NCI-H460 (cell line): Measurements from ENCODE around the gene FARSA. TPM values are rescaled to one million over a fixed set of nuclear protein-coding genes. Genes with fewer than 3 reads are reported as not detected.
"Not testable (repeated sequence)": the region's sequence is repeated elsewhere in the genome, so short reads cannot be mapped to it uniquely, and the experiment has no call there.

ENCODE experiments used
- DNase-seq: peaks from one replicate; pipeline ENCODE4 v3.0.0-alpha.2; 2016; ENCODE audit warnings: low read depth; ENCODE audit errors: extremely low read depth
- polyA plus RNA-seq: library from polyadenylated mRNA; depleted of rRNA; stranded (reverse); fragments of >200 nt; gene quantifications from 2 replicates; pipeline ENCODE4 v1.2.3, GENCODE V29; 2014; cell fraction: nucleus; rRNA removed
- total RNA-seq: library from RNA; depleted of rRNA; stranded (reverse); fragments of >200 nt; shearing (Covaris generic); gene quantifications from 2 replicates; pipeline ENCODE4 v1.2.3, GENCODE V29; 2014; rRNA removed

The FARSA gene
- total RNA-seq, result 45.7 and 46.9 TPM in 2 replicates
- 65.3 and 79.0 TPM in 2 replicates for polyA plus RNA-seq

DNA sequence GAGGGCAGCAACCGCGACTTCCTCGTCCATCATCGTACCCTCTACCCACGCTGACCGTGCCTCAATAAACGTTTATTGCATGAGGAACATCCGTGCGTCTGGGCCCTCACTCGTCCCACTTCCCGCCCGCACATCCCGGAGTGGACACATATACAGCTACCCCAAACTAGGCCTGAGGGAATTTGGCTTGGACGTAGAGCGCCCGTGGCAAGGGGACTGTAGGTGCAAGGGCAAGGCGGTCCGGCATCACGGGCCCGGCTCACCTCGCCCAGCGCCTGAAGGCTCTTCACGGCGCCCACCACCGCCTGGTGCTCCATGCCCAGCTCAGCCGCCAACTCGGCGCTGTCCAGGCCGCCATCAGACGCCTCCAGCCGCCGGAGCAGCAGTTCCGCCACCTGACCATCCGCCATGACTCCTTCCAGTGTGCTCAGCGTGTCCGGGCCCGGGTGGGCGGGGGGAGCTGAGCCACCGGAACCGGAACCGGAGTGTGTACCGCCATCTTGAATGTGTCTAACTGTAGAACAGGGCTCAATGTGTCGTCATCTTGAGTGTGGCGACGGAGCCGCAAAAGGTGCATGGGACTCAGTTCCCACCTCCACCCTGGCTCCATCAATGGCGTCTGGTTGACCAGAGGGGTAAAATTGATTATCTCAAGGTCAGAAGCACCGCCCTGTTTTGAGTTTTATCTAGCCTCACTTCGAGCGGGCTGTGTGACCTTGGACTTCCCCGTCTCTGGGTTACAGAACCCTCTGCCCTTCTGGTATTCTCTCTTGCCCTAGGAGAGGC lies at the start of gene FARSA:
Gene FARSA, minus strand, starts transcription at position 425 of the 786 bp plus-strand sequence. Its CDS starts 15 bp downstream, at position 410.
- DNase-seq, result peak; percentile 83

- no peak for DNase-seq
These were observed 49.6 kb upstream of the FARSA start for GRCh38 chr19:12983091-12983490.

- no peak for DNase-seq
These were observed 49.1 kb upstream of the FARSA start for GRCh38 chr19:12982648-12983047.

GRCh38 chr19:12979974-12980373 lies 46.5 kb upstream of the FARSA start:
- no peak for DNase-seq

- DNase-seq, result not testable (repeated sequence)
These were observed 42.6 kb upstream of the FARSA start for GRCh38 chr19:12976109-12976508.

GRCh38 chr19:12975221-12975741 lies 41.8 kb upstream of the FARSA start:
- no peak for DNase-seq

DNA sequence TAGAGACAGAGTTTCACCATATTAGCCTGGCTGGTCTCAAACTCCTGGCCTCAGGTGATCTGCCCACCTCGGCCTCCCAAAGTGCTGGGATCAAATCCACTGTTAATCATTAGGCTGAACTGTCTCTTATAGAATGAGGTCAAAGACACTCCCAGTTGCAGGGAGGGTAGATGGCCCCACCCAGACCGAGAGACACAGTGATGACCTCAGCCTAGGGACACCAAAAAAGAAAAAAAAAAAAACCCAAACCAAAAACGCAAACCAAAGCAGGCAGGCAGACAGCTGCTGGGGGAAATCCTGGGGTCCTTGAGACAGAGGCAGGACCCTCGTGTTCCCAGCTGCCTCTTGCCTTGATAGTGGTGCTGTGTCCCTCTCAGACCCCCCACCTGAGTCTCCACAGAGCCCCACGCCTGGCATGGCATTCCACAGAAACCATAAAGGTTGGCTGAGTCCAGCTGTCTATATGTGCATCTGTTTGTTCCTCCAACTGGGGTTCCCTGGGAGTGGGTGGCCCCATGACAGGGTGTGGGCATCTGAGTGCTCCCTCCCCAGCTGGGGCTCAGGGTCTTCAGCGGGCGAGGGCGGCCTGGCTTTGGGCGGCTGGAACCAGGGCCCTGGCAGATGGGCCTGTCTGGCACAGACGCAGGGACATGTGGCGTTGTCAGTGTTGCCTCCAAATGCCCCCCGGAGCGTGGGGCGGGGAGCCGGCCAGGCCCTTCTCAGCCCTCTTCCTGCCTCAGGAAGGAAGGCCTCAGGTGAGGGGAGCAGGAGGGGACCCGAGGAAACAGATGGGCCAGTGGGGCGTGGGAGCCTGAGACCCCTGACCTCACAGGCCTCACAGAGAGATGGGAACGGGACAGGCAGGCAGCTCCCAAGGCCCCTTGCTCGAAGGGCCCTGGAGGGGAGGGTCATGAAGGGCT lies 41.0 kb upstream of the FARSA start:
- no peak for DNase-seq

GRCh38 chr19:12973236-12973635 lies 39.7 kb upstream of the FARSA start:
- DNase-seq, result no peak

GRCh38 chr19:12970070-12970820 lies 36.7 kb upstream of the FARSA start:
- no peak for DNase-seq

DNA sequence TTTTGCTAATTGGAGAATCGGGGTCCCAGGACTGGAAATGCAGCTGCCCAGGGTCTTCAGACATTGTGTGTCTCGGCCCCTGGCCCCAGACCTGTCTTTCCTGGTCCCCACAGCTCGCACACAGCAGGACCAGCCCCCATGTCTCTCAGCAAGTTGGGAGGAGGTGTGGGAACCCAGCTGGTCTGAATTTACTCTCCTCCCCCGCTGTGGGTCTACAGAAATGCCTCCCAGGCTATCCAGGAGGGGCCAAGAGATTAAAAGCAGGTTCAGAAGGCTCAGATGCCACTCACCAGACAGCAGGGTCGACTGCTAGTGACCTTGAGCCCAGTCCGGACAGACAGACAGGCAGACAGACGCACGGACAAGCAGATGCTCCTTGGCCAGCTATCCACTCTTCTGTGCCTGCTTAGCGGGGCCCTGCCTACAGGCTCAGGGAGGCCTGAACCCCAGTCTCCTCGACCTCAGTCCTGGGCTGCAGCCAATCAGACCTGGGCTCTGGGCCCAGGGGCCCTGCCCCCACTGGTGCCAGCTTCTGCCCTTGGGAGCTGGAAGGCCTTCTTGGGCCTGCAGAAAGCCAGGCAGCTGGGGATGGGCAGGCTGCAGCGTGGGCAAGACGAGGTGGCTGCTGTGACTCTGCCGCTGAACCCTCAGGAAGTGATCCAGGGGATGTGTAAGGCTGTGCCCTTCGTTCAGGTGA lies 35.9 kb upstream of the FARSA start, which contains the start of gene DAND5:
Gene DAND5, plus strand, starts transcription at position 285 of the 697 bp plus-strand sequence. Its CDS starts 85 bp downstream, at position 370.
- DNase-seq, result no peak

- no peak for DNase-seq
These were observed 34.4 kb upstream of the FARSA start for GRCh38 chr19:12967907-12968306.

DNA sequence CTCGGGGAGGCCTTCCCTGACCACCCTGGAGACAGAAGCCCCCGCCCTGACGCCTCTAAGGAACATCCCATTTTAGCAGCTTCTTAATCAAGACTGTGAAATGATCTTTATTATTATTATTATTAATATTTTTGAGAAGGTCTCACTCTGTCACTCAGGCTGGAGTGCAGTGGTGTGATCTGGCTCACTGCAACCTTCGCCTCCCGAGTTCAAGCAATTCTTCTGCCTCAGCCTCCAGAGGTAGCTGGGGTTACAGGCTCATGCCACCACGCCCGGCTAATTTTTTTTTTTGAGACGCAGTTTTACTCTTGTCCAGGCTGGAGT lies 32.3 kb upstream of the FARSA start:
- DNase-seq, result no peak

DNA sequence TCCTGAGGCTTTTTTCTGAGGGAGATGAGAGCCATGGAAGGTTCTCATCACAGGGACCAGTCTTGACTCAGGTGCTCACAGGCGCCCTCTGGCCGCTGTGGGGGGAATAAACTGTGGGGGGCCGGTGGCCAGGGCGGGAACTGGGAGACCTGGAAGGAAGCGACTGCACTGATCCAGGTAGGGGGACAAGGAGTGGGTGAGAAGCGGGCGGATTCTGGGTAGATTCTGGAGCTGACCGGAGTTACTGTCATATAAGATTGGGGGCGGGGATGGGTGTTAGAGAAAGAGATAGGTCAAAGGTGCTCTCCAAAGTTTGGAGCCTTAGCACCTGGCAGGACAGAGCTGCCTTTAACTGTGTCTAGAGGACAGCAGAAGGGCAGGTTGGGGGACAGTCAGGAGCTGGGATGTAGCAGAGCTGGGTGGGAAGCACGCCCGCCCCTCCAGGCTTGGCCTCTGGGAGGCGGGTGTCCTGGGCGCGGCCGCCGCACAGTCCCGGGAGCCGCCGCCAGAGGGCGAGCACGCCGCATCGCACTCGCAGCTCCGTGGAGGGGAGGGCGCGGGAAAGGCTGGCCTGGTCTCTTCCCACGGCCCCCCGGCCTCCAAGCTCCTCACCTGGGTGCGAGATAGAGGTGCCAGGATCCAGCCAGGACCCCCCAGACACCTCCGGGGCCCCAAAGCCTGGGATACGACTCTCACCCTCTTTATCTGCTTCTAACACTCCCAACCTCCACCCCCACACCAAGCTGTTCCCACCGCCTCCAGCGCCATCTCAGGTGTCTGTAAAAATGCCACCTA lies 31.7 kb upstream of the FARSA start:
- DNase-seq, result peak; percentile 74

DNA sequence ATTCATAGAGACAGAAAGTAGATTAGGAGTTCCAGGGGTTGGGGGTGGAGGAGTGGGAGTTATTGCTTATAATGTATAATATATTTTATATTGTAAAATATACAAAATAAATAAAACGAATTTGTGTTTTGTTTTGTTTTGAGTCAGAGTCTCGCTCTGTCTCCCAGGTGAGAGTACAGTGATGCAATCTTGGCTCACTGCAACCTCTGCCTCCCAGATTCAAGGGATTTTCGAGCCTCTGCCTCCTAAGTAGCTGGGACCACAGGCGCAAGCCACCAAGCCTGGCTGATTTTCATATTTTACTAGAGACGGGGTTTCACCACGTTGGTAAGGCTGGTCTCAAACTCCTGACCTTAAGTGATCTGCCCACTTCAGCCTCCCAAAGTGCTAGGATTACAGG lies 26.0 kb upstream of the FARSA start:
- no peak for DNase-seq

GRCh38 chr19:12957389-12957952 lies 24.0 kb upstream of the FARSA start:
- DNase-seq, result not testable (repeated sequence)

GRCh38 chr19:12956446-12957388 lies 23.2 kb upstream of the FARSA start, which contains the start of gene GADD45GIP1:
TSS of gene GADD45GIP1 (minus strand) at chr19:12957223. CDS start at chr19:12957212, 11 bp downstream.
- peak; percentile 61 for DNase-seq

DNA sequence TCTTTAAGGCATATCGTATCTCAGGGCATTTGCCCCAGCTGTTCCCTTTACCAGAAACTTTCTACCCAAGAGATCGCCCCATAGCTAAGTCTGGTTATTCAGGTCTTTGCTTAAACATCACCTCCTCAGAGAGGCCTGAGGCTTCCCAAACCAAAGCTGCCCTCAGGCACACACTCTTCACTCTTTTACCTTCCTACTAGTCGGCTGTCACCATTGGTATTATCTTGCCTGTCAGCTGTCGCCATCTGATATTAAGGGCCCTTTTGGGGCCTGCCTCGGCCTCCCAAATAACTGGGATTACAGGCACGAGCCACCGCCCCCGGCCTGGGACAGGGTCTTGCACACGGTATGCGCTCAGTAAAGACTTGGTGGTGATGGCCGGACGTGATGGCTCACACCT lies 22.5 kb upstream of the FARSA start:
- DNase-seq, result no peak
